ENCODE measurements around the gene GOLIM4.

GRCh38 chr3:168081171-168081771 lies 14.5 kb downstream of the GOLIM4 start:
- TF ChIP-seq, protein P1, sequence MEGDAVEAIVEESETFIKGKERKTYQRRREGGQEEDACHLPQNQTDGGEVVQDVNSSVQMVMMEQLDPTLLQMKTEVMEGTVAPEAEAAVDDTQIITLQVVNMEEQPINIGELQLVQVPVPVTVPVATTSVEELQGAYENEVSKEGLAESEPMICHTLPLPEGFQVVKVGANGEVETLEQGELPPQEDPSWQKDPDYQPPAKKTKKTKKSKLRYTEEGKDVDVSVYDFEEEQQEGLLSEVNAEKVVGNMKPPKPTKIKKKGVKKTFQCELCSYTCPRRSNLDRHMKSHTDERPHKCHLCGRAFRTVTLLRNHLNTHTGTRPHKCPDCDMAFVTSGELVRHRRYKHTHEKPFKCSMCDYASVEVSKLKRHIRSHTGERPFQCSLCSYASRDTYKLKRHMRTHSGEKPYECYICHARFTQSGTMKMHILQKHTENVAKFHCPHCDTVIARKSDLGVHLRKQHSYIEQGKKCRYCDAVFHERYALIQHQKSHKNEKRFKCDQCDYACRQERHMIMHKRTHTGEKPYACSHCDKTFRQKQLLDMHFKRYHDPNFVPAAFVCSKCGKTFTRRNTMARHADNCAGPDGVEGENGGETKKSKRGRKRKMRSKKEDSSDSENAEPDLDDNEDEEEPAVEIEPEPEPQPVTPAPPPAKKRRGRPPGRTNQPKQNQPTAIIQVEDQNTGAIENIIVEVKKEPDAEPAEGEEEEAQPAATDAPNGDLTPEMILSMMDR (IDR thresholded peaks at IDR 0.05; ENCODE audit: poor library complexity, severe bottlenecking) = no peak
- TF ChIP-seq POLR2AphosphoS5 (IDR thresholded peaks at IDR 0.05) = no peak
- no peak for TF ChIP-seq EP300 (conservative IDR thresholded peaks at IDR 0.05; ENCODE audit: poor library complexity, severe bottlenecking)
- TF ChIP-seq MXI1 (conservative IDR thresholded peaks at IDR 0.05; ENCODE audit: poor library complexity, severe bottlenecking) = no peak
- no peak for TF ChIP-seq SMC3 (conservative IDR thresholded peaks at IDR 0.05; ENCODE audit: poor library complexity)
- no peak for TF ChIP-seq EZH2 (IDR thresholded peaks at IDR 0.05; ENCODE audit: borderline replicate concordance, insufficient read depth, low read length, poor library complexity, severe bottlenecking)

Data from neural cell (in vitro differentiated cells).